ENCODE results near the gene RHBDL3. TPM values are rescaled to one million over a fixed set of nuclear protein-coding genes. Genes with fewer than 3 reads are reported as not detected.

Gene RHBDL3
- total RNA-seq, 4 donors from 2014 or later, result 0.29 to 3.8 (median 2.4) TPM; not detected in 1

- no peak overlapping the region for H3K27ac ChIP-seq
- DNase-seq, result no peak
- no peaks in the 10 kb centered on the region for H3K27me3 ChIP-seq
- intact Hi-C loops (cut with DNase I; ENCODE audit: low total_unique reads), result no loop called here
- H3K4me1 ChIP-seq, result no peaks in the 10 kb centered on the region
- H3K36me3 ChIP-seq, result no peaks in the 10 kb centered on the region
- no peak overlapping the region for H3K4me3 ChIP-seq
- TF ChIP-seq CTCF (IDR thresholded peaks at IDR 0.05), result no peak
- no peak for TF ChIP-seq POLR2A (IDR thresholded peaks at IDR 0.05)
- H3K9me3 ChIP-seq, result no peaks in the 10 kb centered on the region
Measured at GRCh38 chr17:32235588-32235987, 30.0 kb upstream of the RHBDL3 start.

DNA sequence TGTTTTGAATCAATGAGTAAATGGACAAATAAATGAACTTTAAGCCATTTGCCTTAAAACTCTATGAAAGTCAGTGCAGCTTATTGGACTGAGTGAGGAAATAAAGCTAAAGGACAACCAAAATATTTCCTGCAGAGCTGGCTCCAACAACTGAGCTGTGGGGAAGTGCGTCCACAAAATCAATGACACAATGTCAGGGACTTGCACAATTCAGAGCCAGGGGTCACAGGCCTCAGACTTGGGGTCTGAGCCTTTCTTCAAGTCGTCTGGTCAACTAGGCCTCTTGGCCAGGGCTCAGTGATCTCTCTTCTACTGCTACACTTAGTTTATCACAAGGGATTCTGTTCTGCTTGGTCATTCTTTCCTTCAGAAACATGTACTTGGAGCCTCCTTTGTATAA, 26.2 kb upstream of the RHBDL3 start:
- Histone ChIP-seq H3K27ac (no peak overlapping the region), H3K27me3 (no peaks in the 10 kb centered on the region), H3K4me3 (no peak overlapping the region), H3K4me1 (no peaks in the 10 kb centered on the region), H3K36me3 (no peaks in the 10 kb centered on the region), H3K9me3 (no peaks in the 10 kb centered on the region)
- DNase-seq, result no peak
- intact Hi-C loops (cut with DNase I; ENCODE audit: low total_unique reads), result no loop called here
- TF ChIP-seq CTCF (IDR thresholded peaks at IDR 0.05) (no peak), POLR2A (IDR thresholded peaks at IDR 0.05) (no peak)

GRCh38 chr17:32240750-32241149, 24.9 kb upstream of the RHBDL3 start:
- H3K9me3 ChIP-seq, result no peaks in the 10 kb centered on the region
- no peaks in the 10 kb centered on the region for H3K4me1 ChIP-seq
- no peak overlapping the region for H3K4me3 ChIP-seq
- intact Hi-C loops (cut with DNase I; ENCODE audit: low total_unique reads), result no loop called here
- no peaks in the 10 kb centered on the region for H3K27me3 ChIP-seq
- H3K36me3 ChIP-seq, result no peaks in the 10 kb centered on the region
- no peak for TF ChIP-seq POLR2A (IDR thresholded peaks at IDR 0.05)
- TF ChIP-seq CTCF (IDR thresholded peaks at IDR 0.05), result no peak
- DNase-seq, result no peak
- H3K27ac ChIP-seq, result no peak overlapping the region

DNA sequence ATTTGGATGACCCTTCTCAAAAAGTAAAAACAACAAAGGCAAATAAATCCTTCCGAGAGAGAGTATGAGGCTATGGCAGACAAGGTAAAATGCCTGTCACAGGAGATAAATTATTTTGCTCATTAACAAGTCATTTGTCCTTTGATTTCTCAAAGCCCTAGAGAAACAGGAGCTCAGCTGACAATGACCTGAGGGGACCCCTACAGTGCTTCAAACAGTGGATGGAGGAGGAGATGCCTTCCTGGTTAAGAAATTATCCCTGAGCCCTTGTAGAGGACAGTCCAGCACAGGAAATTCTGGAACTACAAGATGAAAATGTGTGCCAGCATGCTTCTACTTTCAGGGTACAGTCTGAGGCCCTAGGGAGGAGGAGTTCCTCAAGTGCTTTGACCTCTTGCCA, 24.0 kb upstream of the RHBDL3 start:
- intact Hi-C loops (cut with DNase I; ENCODE audit: low total_unique reads), result no loop called here
- Histone ChIP-seq H3K9me3 (no peaks in the 10 kb centered on the region), H3K4me3 (no peak overlapping the region), H3K4me1 (no peaks in the 10 kb centered on the region), H3K36me3 (no peaks in the 10 kb centered on the region), H3K27me3 (no peaks in the 10 kb centered on the region), H3K27ac (no peak overlapping the region)
- no peak for TF ChIP-seq POLR2A (IDR thresholded peaks at IDR 0.05)
- TF ChIP-seq CTCF (IDR thresholded peaks at IDR 0.05), result no peak
- DNase-seq, result no peak

- no peak for TF ChIP-seq POLR2A (IDR thresholded peaks at IDR 0.05)
- no peak for TF ChIP-seq CTCF (IDR thresholded peaks at IDR 0.05)
- no peak for DNase-seq
- no peaks in the 10 kb centered on the region for H3K4me1 ChIP-seq
- H3K4me3 ChIP-seq, result no peak overlapping the region
- no peaks in the 10 kb centered on the region for H3K9me3 ChIP-seq
- no peaks in the 10 kb centered on the region for H3K36me3 ChIP-seq
- no peaks in the 10 kb centered on the region for H3K27me3 ChIP-seq
- no peak overlapping the region for H3K27ac ChIP-seq
- intact Hi-C loops (cut with DNase I; ENCODE audit: low total_unique reads), result no loop called here
Measured at GRCh38 chr17:32249475-32249874, 16.2 kb upstream of the RHBDL3 start.

Measured in uterus (tissue), 4 donors.